ENCODE results near the gene FAM3D. TPM values are rescaled to one million over a fixed set of nuclear protein-coding genes. Genes with fewer than 3 reads are reported as not detected.

Gene FAM3D
- total RNA-seq, 1 experiment from 2014 or later: 0.32 TPM

DNA sequence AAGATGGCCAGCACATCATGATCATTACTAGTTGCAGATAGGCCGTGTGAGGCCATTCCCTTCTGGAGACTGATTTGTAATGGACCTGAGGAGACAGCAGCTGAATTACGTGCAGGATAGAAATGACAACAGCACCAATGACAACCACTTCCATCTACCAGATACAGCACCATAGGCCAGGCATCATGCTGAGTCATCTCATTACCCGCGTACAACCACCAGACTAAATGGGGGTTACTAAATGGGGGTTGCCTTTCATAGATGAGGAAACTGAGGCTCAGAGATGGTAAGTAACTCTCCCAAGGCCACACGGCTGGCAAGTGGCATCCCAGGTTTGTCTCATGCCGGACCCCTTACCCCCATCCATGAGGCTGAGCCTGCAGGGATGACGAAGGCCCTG lies 56.6 kb downstream of the FAM3D start:
- Histone ChIP-seq H3K27ac (ENCODE audit: low read depth, low read length) (no peak overlapping the region), H3K9ac (ENCODE audit: low read length) (no peak overlapping the region), H3K4me3 (replicated peaks in 1 of 2; ENCODE audit: low read depth in 1 of 2, low read length in 2 of 2) (no peak overlapping the region), H2AFZ (ENCODE audit: low read depth, low read length, poor library complexity, severe bottlenecking) (no peak overlapping the region), H3K9me2 (ENCODE audit: insufficient read depth) (no peaks in the 10 kb centered on the region), H3K27me3 (ENCODE audit: insufficient read depth, low read length) (peaks cover 10% of the 10 kb centered on the region; the same call in 1 of the 2 replicates), H4K20me1 (ENCODE audit: insufficient read depth) (no peaks in the 10 kb centered on the region), H3K4me1 (ENCODE audit: control insufficient read depth in 1 of 2, insufficient read depth in 2 of 2, low read length in 2 of 2) (no peaks in the 10 kb centered on the region; a peak in 1 of 4 replicates), H3K4me2 (ENCODE audit: low read length) (no peak overlapping the region), H3K36me3 (ENCODE audit: control insufficient read depth in 1 of 2, insufficient read depth in 2 of 2, low read length in 2 of 2) (no peaks in the 10 kb centered on the region), H3K79me2 (ENCODE audit: insufficient read depth, low read length) (no peaks in the 10 kb centered on the region), H3K9me3 (ENCODE audit: control insufficient read depth in 1 of 2, insufficient read depth in 1 of 2, low read depth in 1 of 2, low read length in 2 of 2) (no peaks in the 10 kb centered on the region)
- ChIA-PET CTCF (interaction anchor here (0.8 kb wide), 1 partner anchor 25 kb away, joined by 4 read pairs; no protein-coding TSS in a partner anchor), POLR2A (no interaction called here), RAD21 (ENCODE audit: low non-redundant PET in 1 of 2, low total read pairs in 2 of 2, uncharacterized antibody in 2 of 2, unreplicated experiment in 2 of 2) (no interaction called here)
- DNase-seq (ENCODE audit: low read depth, low spot score): no peak
- no TSS peak for BruUV-seq (replicated peaks)
- TF ChIP-seq ELF1 (IDR thresholded peaks at IDR 0.05; ENCODE audit: borderline replicate concordance, low read depth) (no peak), JUND (IDR thresholded peaks at IDR 0.05) (no peak), POLR2AphosphoS5 (IDR thresholded peaks at IDR 0.05; ENCODE audit: low read depth, low read length) (no peak), POLR2A (IDR thresholded peaks at IDR 0.05; ENCODE audit: borderline replicate concordance, extremely low read depth, insufficient read depth, insufficient read length) (no peak), RAD21 (IDR thresholded peaks at IDR 0.05; ENCODE audit: low read depth) (no peak), FOSL1 (IDR thresholded peaks at IDR 0.05; ENCODE audit: low read depth) (no peak), SRF (IDR thresholded peaks at IDR 0.05; ENCODE audit: low read depth) (no peak), EZH2 (IDR thresholded peaks at IDR 0.05) (no peak)
- TF ChIP-seq, protein P1, sequence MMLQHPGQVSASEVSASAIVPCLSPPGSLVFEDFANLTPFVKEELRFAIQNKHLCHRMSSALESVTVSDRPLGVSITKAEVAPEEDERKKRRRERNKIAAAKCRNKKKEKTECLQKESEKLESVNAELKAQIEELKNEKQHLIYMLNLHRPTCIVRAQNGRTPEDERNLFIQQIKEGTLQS (IDR thresholded peaks at IDR 0.05): no peak
- no peak for ATAC-seq
- intact Hi-C loops (cut with micrococcal nuclease): no loop called here

DNA sequence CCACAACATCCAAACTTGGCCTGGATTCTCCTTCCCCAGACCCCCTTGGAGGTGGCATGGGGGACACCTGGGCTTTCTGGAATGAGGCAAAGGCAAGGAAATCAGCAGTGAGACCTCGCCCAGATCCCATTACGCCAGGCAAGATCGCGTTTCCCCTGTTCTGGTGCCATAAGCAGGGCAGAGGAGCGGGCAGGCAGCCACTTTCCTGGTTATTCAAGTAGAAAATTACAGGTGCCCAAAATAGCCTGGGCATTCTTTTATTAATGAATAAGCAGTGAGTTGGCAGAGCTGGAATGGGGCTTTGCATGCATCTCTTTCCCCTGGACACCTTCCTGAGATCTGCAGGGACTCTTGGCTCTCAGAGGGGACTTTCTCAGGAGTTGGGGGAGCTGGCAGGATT lies 57.9 kb downstream of the FAM3D start:
- no peaks in the 10 kb centered on the region for H3K9me2 ChIP-seq (ENCODE audit: insufficient read depth)
- H2AFZ ChIP-seq (ENCODE audit: low read depth, low read length, poor library complexity, severe bottlenecking): no peak overlapping the region
- RAD21 ChIA-PET (ENCODE audit: low non-redundant PET in 1 of 2, low total read pairs in 2 of 2, uncharacterized antibody in 2 of 2, unreplicated experiment in 2 of 2): no interaction called here
- no peaks in the 10 kb centered on the region for H4K20me1 ChIP-seq (ENCODE audit: insufficient read depth)
- no peaks in the 10 kb centered on the region for H3K9me3 ChIP-seq (ENCODE audit: control insufficient read depth in 1 of 2, insufficient read depth in 1 of 2, low read depth in 1 of 2, low read length in 2 of 2)
- no peaks in the 10 kb centered on the region; a peak in 1 of 4 replicates for H3K4me1 ChIP-seq (ENCODE audit: control insufficient read depth in 1 of 2, insufficient read depth in 2 of 2, low read length in 2 of 2)
- no peak overlapping the region for H3K27ac ChIP-seq (ENCODE audit: low read depth, low read length)
- no peak overlapping the region for H3K4me2 ChIP-seq (ENCODE audit: low read length)
- H3K27me3 ChIP-seq (ENCODE audit: insufficient read depth, low read length): peaks cover 23% of the 10 kb centered on the region; the same call in 1 of the 2 replicates
- no peaks in the 10 kb centered on the region for H3K79me2 ChIP-seq (ENCODE audit: insufficient read depth, low read length)
- TF ChIP-seq SIN3A (IDR thresholded peaks at IDR 0.05; ENCODE audit: low read depth): no peak
- no peak for TF ChIP-seq CBX3 (IDR thresholded peaks at IDR 0.05; ENCODE audit: low read depth)
- TF ChIP-seq TCF7L2 (IDR thresholded peaks at IDR 0.05; ENCODE audit: borderline replicate concordance, extremely low read depth, insufficient read depth, insufficient read length): no peak
- TF ChIP-seq SP1 (IDR thresholded peaks at IDR 0.05; ENCODE audit: low read depth): no peak
- no peak for TF ChIP-seq CEBPB (IDR thresholded peaks at IDR 0.05; ENCODE audit: low read depth)
- TF ChIP-seq SRF (IDR thresholded peaks at IDR 0.05; ENCODE audit: low read depth): no peak
- no peak for TF ChIP-seq EZH2 (IDR thresholded peaks at IDR 0.05)
- TF ChIP-seq, protein P2, sequence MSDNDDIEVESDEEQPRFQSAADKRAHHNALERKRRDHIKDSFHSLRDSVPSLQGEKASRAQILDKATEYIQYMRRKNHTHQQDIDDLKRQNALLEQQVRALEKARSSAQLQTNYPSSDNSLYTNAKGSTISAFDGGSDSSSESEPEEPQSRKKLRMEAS (IDR thresholded peaks at IDR 0.05): no peak
- TF ChIP-seq FOSL1 (IDR thresholded peaks at IDR 0.05; ENCODE audit: low read depth): no peak
- TF ChIP-seq POLR2A (IDR thresholded peaks at IDR 0.05; ENCODE audit: borderline replicate concordance, extremely low read depth, insufficient read depth, insufficient read length): no peak
- no peak for TF ChIP-seq ELF1 (IDR thresholded peaks at IDR 0.05; ENCODE audit: borderline replicate concordance, low read depth)
- no peak for TF ChIP-seq YY1 (IDR thresholded peaks at IDR 0.05; ENCODE audit: extremely low read depth, insufficient replicate concordance, low read depth, low read length)
- no peak for TF ChIP-seq JUND (IDR thresholded peaks at IDR 0.05)
- TF ChIP-seq ZNF274 (IDR thresholded peaks at IDR 0.05; ENCODE audit: low read depth, low read length): no peak
- ATAC-seq (no peak), DNase-seq (ENCODE audit: low read depth, low spot score) (no peak)
- H3K4me3 ChIP-seq (replicated peaks in 1 of 2; ENCODE audit: low read depth in 1 of 2, low read length in 2 of 2): no peak overlapping the region
- POLR2A ChIA-PET: no interaction called here
- H3K36me3 ChIP-seq (ENCODE audit: control insufficient read depth in 1 of 2, insufficient read depth in 2 of 2, low read length in 2 of 2): no peaks in the 10 kb centered on the region
- intact Hi-C loops (cut with micrococcal nuclease): no loop called here
- CTCF ChIA-PET: no interaction called here
- no TSS peak for BruUV-seq (replicated peaks)
- H3K9ac ChIP-seq (ENCODE audit: low read length): no peak overlapping the region
